Kidney (tissue), 14 donors: Measurements from ENCODE around the gene NXPH3. TPM values are rescaled to one million over a fixed set of nuclear protein-coding genes. Genes with fewer than 3 reads are reported as not detected.

Experiments used
- DNase-seq, 5 donors: peaks; one replicate each; pipeline ENCODE4 v3.0.0-alpha.2; 2013 to 2020
- FAIRE-seq: peaks from 2 replicates; lab custom pipeline; 2012; peaks lifted over from hg19 to GRCh38; lab: Jason Lieb, UNC
- H3K27ac ChIP-seq, 2 donors: one replicate each; pipeline ENCODE4 v1.7.0; 2013; ENCODE audit warnings: low read depth in 2 of 2, low read length in 2 of 2, inconsistent platforms in 1 of 2
- H3K27me3 ChIP-seq: one replicate; pipeline ENCODE4 v1.7.1; 2013; ENCODE audit warnings: low read length, inconsistent platforms; ENCODE audit not compliant: control insufficient read depth, insufficient read depth
- H3K36me3 ChIP-seq, 3 donors: one replicate each; pipeline versions ENCODE4 v1.7.0 to v1.7.1; 2013; ENCODE audit warnings: low read length in 3 of 3, control low read depth in 1 of 3, inconsistent platforms in 1 of 3; ENCODE audit not compliant: insufficient read depth in 3 of 3, control insufficient read depth in 2 of 3
- H3K4me1 ChIP-seq, 3 donors: one replicate each; pipeline versions ENCODE4 v1.7.0 to v1.7.1; 2013; ENCODE audit warnings: low read length in 3 of 3, inconsistent platforms in 1 of 3, low read depth in 1 of 3; ENCODE audit not compliant: control insufficient read depth in 2 of 3, insufficient read depth in 2 of 3
- H3K4me3 ChIP-seq, 3 donors: one replicate each; pipeline versions ENCODE4 v1.7.0 to v1.8.1; 2013; ENCODE audit warnings: low read length in 3 of 3, control low read depth in 1 of 3, inconsistent platforms in 1 of 3
- H3K9ac ChIP-seq, 3 donors: one replicate each; pipeline versions ENCODE4 v1.7.0 to v1.7.1; 2013; ENCODE audit warnings: low read length in 3 of 3, control low read depth in 1 of 3, inconsistent platforms in 1 of 3
- H3K9me3 ChIP-seq, 3 donors: one replicate each; pipeline versions ENCODE4 v1.7.0 to v1.7.1; 2013; ENCODE audit warnings: low read length in 3 of 3, control low read depth in 1 of 3, inconsistent platforms in 1 of 3; ENCODE audit not compliant: control insufficient read depth in 2 of 3, insufficient read depth in 1 of 3
- CTCF ChIP-seq: IDR thresholded peaks from 3 replicates; pipeline ENCODE4 v1.5.1; 2012; ENCODE audit warnings: mild to moderate bottlenecking, moderate library complexity, borderline replicate concordance; ENCODE audit not compliant: insufficient read depth; ENCODE audit errors: extremely low read depth
- intact Hi-C: fragments of 100-400 bp; cut with DNase I; formaldehyde crosslinking; loops from one replicate; pipeline ENCODE4 v1.11.1; 2022
- polyA plus RNA-seq: library from polyadenylated mRNA; stranded (reverse); fragments of 350-450 nt; fragmentation: Illumina TruSeq; extraction: RNeasy Lipid Tissue Mini Kit (QIAGEN cat#74804); gene quantifications from one replicate; pipeline ENCODE4 v1.2.3, GENCODE V29; 2014; ENCODE audit warnings: low read depth, low replicate concordance; ENCODE audit not compliant: insufficient read depth
- total RNA-seq: library from RNA; stranded (reverse); fragmentation: NEBNext Ultra II Directional; extraction: Animal tissue kit (Norgen Biotek cat#: 25700); gene quantifications from one replicate; pipeline ENCODE4 v1.2.1, GENCODE V29; 2021
- donor health status: control.
- donor health status: control.
- donor health status: control.
- donor health status: control.
- donor health status: control.
- donor health status: DM: yes; HTN: yes; CAD: no.
- donor health status: Normal renal cell carcinoma (clear cell type).

Gene NXPH3
- total and polyA plus RNA-seq, 2 donors from 2014 or later = 0.98 to 1.2 TPM

GRCh38 chr17:49588312-49588711 lies 12.6 kb downstream of the NXPH3 start:
- H3K27me3 ChIP-seq = no peaks in the 10 kb centered on the region
- TF ChIP-seq CTCF = no peak
- peak in 1 of 5 donors; percentile 7 for DNase-seq

GRCh38 chr17:49588726-49589576 lies 13.3 kb downstream of the NXPH3 start:
- no peak for FAIRE-seq
- intact Hi-C loops = no loop called here
- no peak for DNase-seq
- no peak overlapping the region for H3K4me3 ChIP-seq
- no peak overlapping the region for H3K9ac ChIP-seq
- TF ChIP-seq CTCF = no peak
- no peaks in the 10 kb centered on the region for H3K27me3 ChIP-seq
- no peaks in the 10 kb centered on the region for H3K9me3 ChIP-seq
- no peak overlapping the region for H3K27ac ChIP-seq
- peaks cover 0 to 3% (median 0%) of the 10 kb centered on the region in 3 donors for H3K36me3 ChIP-seq
- H3K4me1 ChIP-seq = no peaks in the 10 kb centered on the region

More at GRCh38 chr17:49588312-49588711, 12.6 kb downstream of the NXPH3 start:
- peaks cover 0 to 3% (median 0%) of the 10 kb centered on the region in 3 donors for H3K36me3 ChIP-seq
- no peaks in the 10 kb centered on the region for H3K4me1 ChIP-seq
- no peak for FAIRE-seq
- H3K9me3 ChIP-seq = no peaks in the 10 kb centered on the region
- H3K4me3 ChIP-seq = no peak overlapping the region
- intact Hi-C loops = no loop called here
- no peak overlapping the region for H3K27ac ChIP-seq
- H3K9ac ChIP-seq = no peak overlapping the region

- peaks cover 0 to 3% (median 0%) of the 10 kb centered on the region in 3 donors for H3K36me3 ChIP-seq
- H3K4me3 ChIP-seq = no peak overlapping the region
- no peak overlapping the region for H3K27ac ChIP-seq
- H3K9ac ChIP-seq = no peak overlapping the region
- DNase-seq (no peak), FAIRE-seq (no peak)
- intact Hi-C loops = no loop called here
- no peaks in the 10 kb centered on the region for H3K9me3 ChIP-seq
- no peaks in the 10 kb centered on the region for H3K4me1 ChIP-seq
- no peaks in the 10 kb centered on the region for H3K27me3 ChIP-seq
- TF ChIP-seq CTCF = no peak
These were observed 13.9 kb downstream of the NXPH3 start for GRCh38 chr17:49589577-49589927.
